ENCODE data around the gene MTERF1.

DNA sequence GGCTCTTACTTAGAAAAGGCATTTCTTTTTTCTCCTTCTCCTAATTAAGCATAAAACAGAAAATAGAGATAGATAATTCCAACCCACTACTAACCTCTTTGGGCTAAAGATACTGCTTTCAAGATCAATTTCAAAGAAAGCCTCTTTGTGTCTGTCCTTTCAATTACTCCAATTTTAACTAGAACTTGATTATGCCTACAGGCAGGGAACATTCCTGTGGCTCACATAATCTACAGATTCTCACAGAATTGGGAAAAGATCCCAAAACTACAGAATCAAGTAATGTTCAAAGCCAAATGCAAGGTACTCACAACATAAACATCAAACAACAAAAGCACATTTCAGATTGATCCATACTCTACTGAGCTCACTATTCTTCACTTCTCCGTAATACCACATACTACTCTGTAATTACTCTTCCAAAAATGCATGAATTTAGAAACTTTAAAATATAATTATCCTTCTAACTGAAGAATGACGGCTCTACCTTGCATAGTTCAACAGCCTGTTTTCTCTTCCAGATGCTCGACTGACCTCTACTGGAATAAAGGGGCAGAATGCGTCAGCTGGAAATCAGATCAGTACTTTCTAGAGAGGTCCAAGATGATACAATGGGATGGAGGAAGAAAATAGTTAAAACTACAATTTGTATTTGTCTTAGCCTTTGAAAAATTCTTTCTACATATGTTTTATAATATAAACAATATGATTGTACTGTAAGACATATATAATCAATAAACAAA, 3.9 kb downstream of the MTERF1 start:
- TF ChIP-seq CTCF (IDR thresholded peaks at IDR 0.05) (peak in 1 of 2 donors; percentile 28), EP300 (IDR thresholded peaks at IDR 0.05) (no peak)

All from suprapubic skin (tissue), 3 donors.